ENCODE results near the gene BMPR1B. TPM values are rescaled to one million over a fixed set of nuclear protein-coding genes. Genes with fewer than 3 reads are reported as not detected.

BMPR1B gene
- total RNA-seq, 4 donors from 2014 or later = 10.5 to 40.9 (median 20.3) TPM

- Histone ChIP-seq H3K27me3 (no peaks in the 10 kb centered on the region), H3K27ac (no peak overlapping the region), H3K9me3 (peaks cover 0 to 4% (median 0%) of the 10 kb centered on the region in 3 donors), H3K36me3 (no peaks in the 10 kb centered on the region), H3K4me1 (peaks cover 0 to 19% (median 4%) of the 10 kb centered on the region in 3 donors), H3K4me3 (no peak overlapping the region)
- TF ChIP-seq POLR2A (IDR thresholded peaks at IDR 0.05) (no peak), POLR2AphosphoS5 (IDR thresholded peaks at IDR 0.05) (no peak), EP300 (IDR thresholded peaks at IDR 0.05) (no peak)
- TF ChIP-seq, protein P1, sequence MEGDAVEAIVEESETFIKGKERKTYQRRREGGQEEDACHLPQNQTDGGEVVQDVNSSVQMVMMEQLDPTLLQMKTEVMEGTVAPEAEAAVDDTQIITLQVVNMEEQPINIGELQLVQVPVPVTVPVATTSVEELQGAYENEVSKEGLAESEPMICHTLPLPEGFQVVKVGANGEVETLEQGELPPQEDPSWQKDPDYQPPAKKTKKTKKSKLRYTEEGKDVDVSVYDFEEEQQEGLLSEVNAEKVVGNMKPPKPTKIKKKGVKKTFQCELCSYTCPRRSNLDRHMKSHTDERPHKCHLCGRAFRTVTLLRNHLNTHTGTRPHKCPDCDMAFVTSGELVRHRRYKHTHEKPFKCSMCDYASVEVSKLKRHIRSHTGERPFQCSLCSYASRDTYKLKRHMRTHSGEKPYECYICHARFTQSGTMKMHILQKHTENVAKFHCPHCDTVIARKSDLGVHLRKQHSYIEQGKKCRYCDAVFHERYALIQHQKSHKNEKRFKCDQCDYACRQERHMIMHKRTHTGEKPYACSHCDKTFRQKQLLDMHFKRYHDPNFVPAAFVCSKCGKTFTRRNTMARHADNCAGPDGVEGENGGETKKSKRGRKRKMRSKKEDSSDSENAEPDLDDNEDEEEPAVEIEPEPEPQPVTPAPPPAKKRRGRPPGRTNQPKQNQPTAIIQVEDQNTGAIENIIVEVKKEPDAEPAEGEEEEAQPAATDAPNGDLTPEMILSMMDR (IDR thresholded peaks at IDR 0.05) = no peak
- 100% methylated on average over 1 of the region's 1 CpG; no CpG with 5 or more reads in 1 of the 2 donors for WGBS, 2 donors (ENCODE audit: low coverage in 1 of 2)
- no peak for ATAC-seq
These were observed 310.6 kb downstream of the BMPR1B start for GRCh38 chr4:95068401-95068800.

DNA sequence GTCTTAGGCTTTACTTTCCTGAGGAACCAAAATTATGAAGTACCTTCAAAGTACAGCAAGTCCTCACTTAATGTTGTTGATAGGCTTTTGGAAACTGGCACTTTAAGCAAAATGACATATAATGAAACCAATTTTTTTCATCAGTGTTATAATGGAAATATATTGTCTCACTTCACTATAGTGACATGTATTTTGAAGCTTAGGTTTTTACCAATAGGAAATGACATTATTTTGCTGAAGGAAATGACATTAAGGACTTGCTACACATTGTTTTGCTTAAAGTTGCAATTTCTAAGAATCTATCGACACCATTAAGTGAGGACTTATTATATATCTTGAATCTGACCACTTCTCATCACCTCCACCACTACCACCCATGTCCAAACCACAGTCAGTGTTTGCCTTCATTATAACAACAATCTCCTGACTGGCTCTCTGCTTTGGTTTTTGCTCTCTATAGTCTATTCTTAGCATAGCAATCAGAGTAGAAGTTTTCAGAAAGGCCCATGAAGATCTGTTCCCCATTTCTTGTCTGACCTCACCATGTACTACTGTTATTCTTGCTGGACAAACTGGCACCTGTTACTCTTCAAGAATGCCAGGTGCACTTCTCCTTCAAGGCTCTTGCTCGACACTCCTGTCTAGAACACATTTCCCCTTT is 311.2 kb downstream of the BMPR1B start:
- TF ChIP-seq, protein P1 (IDR thresholded peaks at IDR 0.05) = no peak
- TF ChIP-seq POLR2AphosphoS5 (IDR thresholded peaks at IDR 0.05) = no peak
- TF ChIP-seq POLR2A (IDR thresholded peaks at IDR 0.05) = no peak
- no peak for TF ChIP-seq EP300 (IDR thresholded peaks at IDR 0.05)
- no peak for ATAC-seq
- Histone ChIP-seq H3K4me1 (peaks cover 0 to 19% (median 4%) of the 10 kb centered on the region in 3 donors), H3K27me3 (no peaks in the 10 kb centered on the region), H3K36me3 (no peaks in the 10 kb centered on the region), H3K4me3 (no peak overlapping the region), H3K27ac (no peak overlapping the region), H3K9me3 (peaks cover 0 to 4% (median 0%) of the 10 kb centered on the region in 3 donors)
- WGBS, 2 donors (ENCODE audit: low coverage in 1 of 2) = 89 to 92% methylated on average over 2 of the region's 2 CpGs

DNA sequence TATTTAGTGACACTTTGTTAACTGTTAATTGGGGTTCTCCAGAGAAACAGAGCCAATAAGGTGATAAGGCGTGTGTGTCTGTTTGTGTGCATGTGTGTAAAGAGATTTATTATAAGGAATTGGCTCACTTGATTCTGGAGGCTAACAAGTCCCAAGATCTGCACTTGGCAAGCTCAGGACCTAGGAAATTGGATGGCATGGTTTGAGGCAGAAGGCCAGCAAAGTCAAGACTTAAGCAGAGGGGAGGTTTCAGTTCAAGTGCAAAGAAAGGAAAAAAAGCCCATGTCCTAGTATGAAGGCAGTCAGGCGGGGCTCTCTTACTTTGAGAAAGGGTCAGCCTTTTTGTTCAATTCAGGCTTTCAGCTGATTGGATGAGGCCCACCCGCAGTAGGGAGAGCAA is 314.1 kb downstream of the BMPR1B start:
- Histone ChIP-seq H3K27me3 (no peaks in the 10 kb centered on the region), H3K36me3 (no peaks in the 10 kb centered on the region), H3K27ac (no peak overlapping the region), H3K4me3 (no peak overlapping the region), H3K4me1 (peaks cover 0 to 6% (median 1%) of the 10 kb centered on the region in 3 donors), H3K9me3 (peaks cover 0 to 4% (median 0%) of the 10 kb centered on the region in 3 donors)
- TF ChIP-seq, protein P1 (IDR thresholded peaks at IDR 0.05) = no peak
- no peak for TF ChIP-seq EP300 (IDR thresholded peaks at IDR 0.05)
- TF ChIP-seq POLR2AphosphoS5 (IDR thresholded peaks at IDR 0.05) = no peak
- no peak for TF ChIP-seq POLR2A (IDR thresholded peaks at IDR 0.05)
- ATAC-seq = no peak
- 90 to 100% methylated on average over 3 of the region's 3 CpGs for WGBS, 2 donors (ENCODE audit: low coverage in 1 of 2)

GRCh38 chr4:95073646-95074045 is 315.9 kb downstream of the BMPR1B start:
- H3K36me3 ChIP-seq = no peaks in the 10 kb centered on the region
- WGBS, 2 donors (ENCODE audit: low coverage in 1 of 2) = 82 to 100% methylated on average over 1 of the region's 1 CpG
- H3K27ac ChIP-seq = no peak overlapping the region
- no peak overlapping the region for H3K4me3 ChIP-seq
- peaks cover 0 to 4% (median 0%) of the 10 kb centered on the region in 3 donors for H3K9me3 ChIP-seq
- TF ChIP-seq POLR2AphosphoS5 (IDR thresholded peaks at IDR 0.05) (no peak), POLR2A (IDR thresholded peaks at IDR 0.05) (no peak), EP300 (IDR thresholded peaks at IDR 0.05) (no peak)
- TF ChIP-seq, protein P1 (IDR thresholded peaks at IDR 0.05) = no peak
- no peak for ATAC-seq
- H3K4me1 ChIP-seq = no peaks in the 10 kb centered on the region
- H3K27me3 ChIP-seq = no peaks in the 10 kb centered on the region

GRCh38 chr4:95077864-95078263 is 320.1 kb downstream of the BMPR1B start:
- TF ChIP-seq, protein P1 (IDR thresholded peaks at IDR 0.05) = no peak
- TF ChIP-seq POLR2AphosphoS5 (IDR thresholded peaks at IDR 0.05) (no peak), POLR2A (IDR thresholded peaks at IDR 0.05) (no peak), EP300 (IDR thresholded peaks at IDR 0.05) (no peak)
- no peaks in the 10 kb centered on the region for H3K27me3 ChIP-seq
- H3K36me3 ChIP-seq = no peaks in the 10 kb centered on the region
- H3K9me3 ChIP-seq = no peaks in the 10 kb centered on the region
- no peak overlapping the region for H3K4me3 ChIP-seq
- H3K27ac ChIP-seq = no peak overlapping the region
- ATAC-seq = no peak
- no peaks in the 10 kb centered on the region for H3K4me1 ChIP-seq
- 62 to 63% methylated on average over 1 of the region's 1 CpG for WGBS, 2 donors (ENCODE audit: low coverage in 1 of 2)

All from gastroesophageal sphincter (tissue), 4 donors.